OCI-LY7 (cell line): ENCODE measurements around the gene COL8A1.

Experiments
- EZH2phosphoT487 ChIP-seq: fragments of 200-600 bp; sonication (generic); IDR thresholded peaks from 2 replicates; pipeline ENCODE4 v1.6.1; 2018; ENCODE audit warnings: low read depth, borderline replicate concordance, mild to moderate bottlenecking, mixed run types, antibody characterized with exemption, low read length, moderate library complexity, mixed read lengths
- TF ChIP-seq, protein P1 (sequence below): fragments of 200-600 bp; sonication (generic); conservative IDR thresholded peaks from 2 replicates; pipeline ENCODE4 v1.5.1; 2014; ENCODE audit warnings: mild to moderate bottlenecking, antibody characterized with exemption, low read length, moderate library complexity, mixed read lengths

DNA sequence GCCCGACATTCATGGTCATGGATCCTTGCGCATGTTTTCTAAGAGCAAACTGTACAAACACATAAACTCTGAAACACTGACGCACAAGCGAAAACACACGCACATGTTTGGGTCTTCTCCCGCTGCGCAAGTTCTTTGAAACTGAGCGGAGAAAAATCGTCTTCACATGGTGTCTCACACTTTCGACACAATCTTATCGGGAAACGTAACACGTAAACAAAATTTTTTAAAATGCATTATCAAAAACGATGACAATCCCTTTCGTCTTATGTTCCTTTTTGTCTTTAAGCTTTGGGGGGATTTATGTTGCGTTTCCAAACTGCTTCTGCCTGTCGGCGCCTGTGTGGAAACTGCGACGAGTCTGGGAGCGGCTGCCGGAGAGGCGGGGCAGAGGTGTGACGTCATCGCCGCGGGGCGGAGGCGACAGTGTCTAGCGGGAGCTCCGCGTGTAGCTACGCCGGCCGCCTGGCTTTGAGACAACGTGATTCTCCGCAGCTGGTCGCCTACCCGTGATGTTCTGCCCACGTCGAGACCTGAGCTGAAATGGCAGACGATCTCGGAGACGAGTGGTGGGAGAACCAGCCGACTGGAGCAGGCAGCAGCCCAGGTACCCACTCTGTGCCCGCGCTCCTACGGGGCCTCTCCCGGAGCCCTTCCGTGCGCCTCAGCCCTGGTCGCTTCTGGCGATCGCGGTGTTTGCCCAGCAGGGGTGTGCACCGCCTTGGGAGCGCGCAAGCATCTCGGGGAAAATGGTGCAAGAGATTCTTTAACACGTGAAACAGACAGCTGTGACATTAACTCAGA is 179.2 kb downstream of the COL8A1 start, which contains the start of gene CMSS1:
- TF ChIP-seq, protein P1, sequence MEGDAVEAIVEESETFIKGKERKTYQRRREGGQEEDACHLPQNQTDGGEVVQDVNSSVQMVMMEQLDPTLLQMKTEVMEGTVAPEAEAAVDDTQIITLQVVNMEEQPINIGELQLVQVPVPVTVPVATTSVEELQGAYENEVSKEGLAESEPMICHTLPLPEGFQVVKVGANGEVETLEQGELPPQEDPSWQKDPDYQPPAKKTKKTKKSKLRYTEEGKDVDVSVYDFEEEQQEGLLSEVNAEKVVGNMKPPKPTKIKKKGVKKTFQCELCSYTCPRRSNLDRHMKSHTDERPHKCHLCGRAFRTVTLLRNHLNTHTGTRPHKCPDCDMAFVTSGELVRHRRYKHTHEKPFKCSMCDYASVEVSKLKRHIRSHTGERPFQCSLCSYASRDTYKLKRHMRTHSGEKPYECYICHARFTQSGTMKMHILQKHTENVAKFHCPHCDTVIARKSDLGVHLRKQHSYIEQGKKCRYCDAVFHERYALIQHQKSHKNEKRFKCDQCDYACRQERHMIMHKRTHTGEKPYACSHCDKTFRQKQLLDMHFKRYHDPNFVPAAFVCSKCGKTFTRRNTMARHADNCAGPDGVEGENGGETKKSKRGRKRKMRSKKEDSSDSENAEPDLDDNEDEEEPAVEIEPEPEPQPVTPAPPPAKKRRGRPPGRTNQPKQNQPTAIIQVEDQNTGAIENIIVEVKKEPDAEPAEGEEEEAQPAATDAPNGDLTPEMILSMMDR, result peak; percentile 33; the same call in 1 of the 2 replicates
- no peak for TF ChIP-seq EZH2phosphoT487
